Measurements from ENCODE around the gene KLKB1. TPM values are rescaled to one million over a fixed set of nuclear protein-coding genes. Genes with fewer than 3 reads are reported as not detected.
"Not testable (repeated sequence)": the region's sequence is repeated elsewhere in the genome, so short reads cannot be mapped to it uniquely, and the experiment has no call there.

KLKB1 gene
- total RNA-seq, 4 donors from 2014 or later: 0.98 to 3.7 (median 1.3) TPM

DNA sequence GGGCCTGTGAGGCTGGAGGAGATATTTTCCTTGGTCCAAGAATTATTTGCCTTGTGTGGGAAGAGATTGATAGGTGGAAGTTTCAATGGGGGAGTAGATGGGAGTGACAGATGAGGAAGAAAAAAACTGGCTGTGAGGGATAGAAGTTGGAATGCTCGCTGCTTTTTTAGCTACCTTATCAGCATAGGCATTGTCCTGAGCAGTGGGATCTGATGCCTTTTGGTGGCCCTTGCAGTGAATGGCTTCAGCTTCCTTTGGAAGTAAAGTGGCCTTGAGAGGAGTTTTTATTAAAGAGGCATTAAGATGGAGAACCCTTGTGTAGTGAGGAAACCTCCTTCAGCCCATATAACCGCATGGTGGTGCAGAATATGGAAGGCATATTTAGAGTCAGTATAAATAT, 16.0 kb downstream of the KLKB1 start:
- Histone ChIP-seq H3K4me3 (no peak overlapping the region), H3K9me3 (no peaks in the 10 kb centered on the region), H3K36me3 (peaks cover 0 to 10% (median 0%) of the 10 kb centered on the region in 3 donors), H3K27me3 (no peaks in the 10 kb centered on the region), H3K27ac (no peak overlapping the region), H3K4me1 (no peaks in the 10 kb centered on the region)
- TF ChIP-seq, protein P1, sequence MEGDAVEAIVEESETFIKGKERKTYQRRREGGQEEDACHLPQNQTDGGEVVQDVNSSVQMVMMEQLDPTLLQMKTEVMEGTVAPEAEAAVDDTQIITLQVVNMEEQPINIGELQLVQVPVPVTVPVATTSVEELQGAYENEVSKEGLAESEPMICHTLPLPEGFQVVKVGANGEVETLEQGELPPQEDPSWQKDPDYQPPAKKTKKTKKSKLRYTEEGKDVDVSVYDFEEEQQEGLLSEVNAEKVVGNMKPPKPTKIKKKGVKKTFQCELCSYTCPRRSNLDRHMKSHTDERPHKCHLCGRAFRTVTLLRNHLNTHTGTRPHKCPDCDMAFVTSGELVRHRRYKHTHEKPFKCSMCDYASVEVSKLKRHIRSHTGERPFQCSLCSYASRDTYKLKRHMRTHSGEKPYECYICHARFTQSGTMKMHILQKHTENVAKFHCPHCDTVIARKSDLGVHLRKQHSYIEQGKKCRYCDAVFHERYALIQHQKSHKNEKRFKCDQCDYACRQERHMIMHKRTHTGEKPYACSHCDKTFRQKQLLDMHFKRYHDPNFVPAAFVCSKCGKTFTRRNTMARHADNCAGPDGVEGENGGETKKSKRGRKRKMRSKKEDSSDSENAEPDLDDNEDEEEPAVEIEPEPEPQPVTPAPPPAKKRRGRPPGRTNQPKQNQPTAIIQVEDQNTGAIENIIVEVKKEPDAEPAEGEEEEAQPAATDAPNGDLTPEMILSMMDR (IDR thresholded peaks at IDR 0.05): no peak
- no peak for TF ChIP-seq POLR2A (IDR thresholded peaks at IDR 0.05)
- no peak for TF ChIP-seq EP300 (IDR thresholded peaks at IDR 0.05)
- WGBS, 2 donors: 86 to 96% methylated on average over 2 of the region's 2 CpGs
- DNase-seq (ENCODE audit: low spot score in 2 of 2): no peak

GRCh38 chr4:186244835-186245234, 17.5 kb downstream of the KLKB1 start:
- no peak for DNase-seq (ENCODE audit: low spot score in 2 of 2)
- no peak for TF ChIP-seq EP300 (IDR thresholded peaks at IDR 0.05)
- no peak for TF ChIP-seq POLR2A (IDR thresholded peaks at IDR 0.05)
- TF ChIP-seq, protein P1 (IDR thresholded peaks at IDR 0.05): no peak
- WGBS, 2 donors: 94 to 96% methylated on average over 5 of the region's 5 CpGs

DNA sequence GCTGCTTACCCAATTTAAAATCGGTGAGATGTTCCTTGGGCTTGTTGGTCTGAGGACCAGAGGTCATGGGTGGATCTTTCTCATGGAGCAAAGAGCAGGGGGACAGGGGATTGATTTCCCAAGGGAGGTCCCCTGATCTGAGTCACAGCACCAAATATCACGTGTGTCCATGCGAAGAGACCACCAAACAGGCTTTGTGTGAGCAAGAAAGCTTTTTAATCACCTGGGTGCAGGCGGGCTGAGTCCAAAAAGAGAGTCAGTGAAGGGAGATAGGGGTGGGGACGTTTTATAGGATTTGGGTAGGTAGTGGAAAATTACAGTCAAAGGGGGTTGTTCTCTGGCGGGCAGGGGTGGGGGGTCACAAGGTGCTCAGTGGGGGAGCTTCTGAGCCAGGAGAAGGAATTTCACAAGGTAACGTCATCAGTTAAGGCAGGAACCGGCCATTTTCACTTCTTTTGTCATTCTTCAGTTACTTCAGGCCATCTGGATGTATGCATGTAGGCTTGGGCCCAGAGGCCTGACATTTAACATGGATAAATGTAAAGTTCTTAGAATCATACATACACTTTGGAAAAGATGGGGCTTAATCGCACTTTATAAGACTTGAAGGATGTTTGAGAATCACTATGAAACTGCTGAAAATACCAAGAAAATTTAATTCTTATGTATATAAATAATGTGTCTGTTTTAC, 19.9 kb downstream of the KLKB1 start:
- H3K4me3 ChIP-seq; H3K4me1 ChIP-seq; H3K36me3 ChIP-seq; H3K27ac ChIP-seq; H3K9me3 ChIP-seq; DNase-seq (ENCODE audit: low spot score in 2 of 2); H3K27me3 ChIP-seq: not testable (repeated sequence)
- 88 to 90% methylated on average over 9 of the region's 9 CpGs for WGBS, 2 donors

More at GRCh38 chr4:186244835-186245234, 17.5 kb downstream of the KLKB1 start:
- no peaks in the 10 kb centered on the region for H3K27me3 ChIP-seq
- H3K27ac ChIP-seq: no peak overlapping the region
- H3K36me3 ChIP-seq: peaks cover 0 to 7% (median 0%) of the 10 kb centered on the region in 3 donors
- no peak overlapping the region for H3K4me3 ChIP-seq
- no peaks in the 10 kb centered on the region for H3K4me1 ChIP-seq
- H3K9me3 ChIP-seq: no peaks in the 10 kb centered on the region

DNA sequence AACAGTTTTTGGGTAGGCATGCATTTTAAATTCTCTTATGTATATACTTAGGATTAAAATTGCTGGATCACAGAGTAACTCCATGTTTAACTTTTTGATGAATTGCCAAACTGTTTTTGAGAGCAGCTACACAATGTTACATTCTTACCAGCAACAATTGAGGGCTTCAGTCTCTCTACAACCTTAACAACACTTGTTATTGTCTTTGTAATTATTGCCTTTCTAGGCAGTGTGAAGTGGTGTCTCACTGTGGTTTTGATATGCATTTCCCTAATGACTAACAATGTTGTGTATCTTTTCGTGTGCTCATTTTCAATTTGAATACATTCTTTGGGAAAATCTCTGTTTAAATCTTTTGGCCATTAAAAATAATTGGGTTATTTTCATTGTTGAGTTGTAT, 21.3 kb downstream of the KLKB1 start:
- H3K27ac ChIP-seq: no peak overlapping the region
- no peaks in the 10 kb centered on the region for H3K4me1 ChIP-seq
- no peak for DNase-seq (ENCODE audit: low spot score in 2 of 2)
- H3K36me3 ChIP-seq: peaks cover 0 to 11% (median 0%) of the 10 kb centered on the region in 3 donors
- TF ChIP-seq, protein P1 (IDR thresholded peaks at IDR 0.05): no peak
- no peaks in the 10 kb centered on the region for H3K9me3 ChIP-seq
- 28 to 50% methylated on average over 1 of the region's 1 CpG for WGBS, 2 donors
- no peaks in the 10 kb centered on the region for H3K27me3 ChIP-seq
- H3K4me3 ChIP-seq: no peak overlapping the region

DNA sequence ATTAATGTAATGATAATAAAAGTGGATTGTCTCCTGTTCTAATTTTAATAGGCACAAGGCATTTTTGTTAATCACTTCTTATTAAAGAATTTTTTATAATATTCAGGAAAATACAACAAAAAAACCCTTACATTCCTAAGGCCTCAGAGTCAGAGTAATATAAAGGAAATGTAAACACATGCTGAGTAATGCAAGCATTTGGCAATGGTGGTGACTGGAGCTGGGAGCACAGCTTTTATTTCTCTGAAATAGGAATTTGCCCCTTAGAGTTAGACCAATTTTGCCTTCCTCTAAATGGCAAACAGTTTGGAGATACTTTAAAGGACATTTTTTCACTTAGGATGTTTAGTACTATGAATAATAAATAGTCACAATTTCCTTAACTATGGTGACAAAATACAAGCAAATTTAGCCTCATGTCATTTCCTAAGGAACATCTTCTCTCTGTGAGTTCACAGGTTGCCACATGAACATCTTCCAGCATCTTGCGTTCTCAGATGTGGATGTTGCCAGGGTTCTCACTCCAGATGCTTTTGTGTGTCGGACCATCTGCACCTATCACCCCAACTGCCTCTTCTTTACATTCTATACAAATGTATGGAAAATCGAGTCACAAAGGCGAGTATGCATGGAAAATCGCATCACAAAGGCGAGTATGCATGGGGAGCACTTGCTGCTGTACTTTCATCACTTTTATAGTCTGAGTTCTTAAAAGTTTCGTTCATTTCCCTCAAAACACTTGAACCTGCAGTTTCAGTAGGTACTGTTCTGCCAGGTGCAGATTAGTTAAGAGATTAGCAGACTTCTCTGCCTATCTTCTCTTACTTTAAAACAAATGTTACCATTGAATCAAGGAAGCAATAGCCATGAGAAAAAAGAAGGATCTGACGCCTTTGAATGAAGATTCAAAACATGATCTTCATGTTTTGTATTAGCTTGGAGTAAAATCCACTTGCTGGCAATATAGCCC, 22.8 kb downstream of the KLKB1 start:
- no peaks in the 10 kb centered on the region for H3K9me3 ChIP-seq
- no peak for DNase-seq (ENCODE audit: low spot score in 2 of 2)
- no peak overlapping the region for H3K4me3 ChIP-seq
- no peak overlapping the region for H3K27ac ChIP-seq
- no peaks in the 10 kb centered on the region for H3K4me1 ChIP-seq
- 62 to 70% methylated on average over 8 of the region's 8 CpGs for WGBS, 2 donors
- TF ChIP-seq EP300 (IDR thresholded peaks at IDR 0.05) (no peak), POLR2A (IDR thresholded peaks at IDR 0.05) (no peak)
- H3K36me3 ChIP-seq: peaks cover 0 to 18% (median 0%) of the 10 kb centered on the region in 3 donors
- no peaks in the 10 kb centered on the region for H3K27me3 ChIP-seq

DNA sequence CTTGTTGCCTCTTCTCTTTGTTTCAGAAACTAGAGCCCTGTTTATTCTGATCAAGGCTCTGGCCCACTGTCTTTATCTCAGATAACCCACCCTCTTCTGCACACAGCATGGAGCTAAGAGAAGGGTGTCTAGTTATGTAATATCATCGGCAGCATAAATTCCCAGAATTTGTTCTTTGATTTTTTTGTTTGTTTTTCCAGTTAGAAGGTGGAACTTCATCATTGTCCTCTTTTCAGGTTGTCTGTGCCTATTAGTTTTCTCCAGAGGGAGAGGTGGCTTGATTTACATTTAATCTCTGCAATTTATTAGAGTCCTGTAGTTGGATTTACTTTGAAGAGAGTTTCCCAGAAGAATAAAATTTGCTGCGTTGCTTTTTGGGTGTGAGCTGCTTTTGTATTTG, 23.5 kb downstream of the KLKB1 start:
- no peak for DNase-seq (ENCODE audit: low spot score in 2 of 2)
- H3K36me3 ChIP-seq: peaks cover 0 to 21% (median 0%) of the 10 kb centered on the region in 3 donors
- no peak for TF ChIP-seq POLR2A (IDR thresholded peaks at IDR 0.05)
- TF ChIP-seq EP300 (IDR thresholded peaks at IDR 0.05): no peak
- TF ChIP-seq, protein P1 (IDR thresholded peaks at IDR 0.05): no peak

More for the DNA sequence above, 23.5 kb downstream of the KLKB1 start:
- Histone ChIP-seq H3K4me3 (no peak overlapping the region), H3K4me1 (no peaks in the 10 kb centered on the region), H3K27me3 (no peaks in the 10 kb centered on the region), H3K9me3 (no peaks in the 10 kb centered on the region), H3K27ac (no peak overlapping the region)
- WGBS, 2 donors: 59 to 71% methylated on average over 2 of the region's 2 CpGs

All from tibial nerve (tissue), 4 donors.